ENCODE measurements around the gene HES3.

- no peak for TF ChIP-seq CTCF (IDR thresholded peaks at IDR 0.05)
- no peak for TF ChIP-seq ZFX (IDR thresholded peaks at IDR 0.05; ENCODE audit: borderline replicate concordance)
Observed at GRCh38 chr1:6285336-6285735, 41.4 kb downstream of the HES3 start.
